GM21825 (cell line): ENCODE results near the gene SSH3.
"Not testable (repeated sequence)": the region's sequence is repeated elsewhere in the genome, so short reads cannot be mapped to it uniquely, and the experiment has no call there.

Source experiments
- ATAC-seq: cut with Tn5 transposase; IDR thresholded peaks from one replicate; pipeline ENCODE4 v1.9.1; 2021; ENCODE audit warnings: mild to moderate bottlenecking, moderate library complexity; ENCODE audit not compliant: unreplicated experiment

Gene SSH3, protein sequence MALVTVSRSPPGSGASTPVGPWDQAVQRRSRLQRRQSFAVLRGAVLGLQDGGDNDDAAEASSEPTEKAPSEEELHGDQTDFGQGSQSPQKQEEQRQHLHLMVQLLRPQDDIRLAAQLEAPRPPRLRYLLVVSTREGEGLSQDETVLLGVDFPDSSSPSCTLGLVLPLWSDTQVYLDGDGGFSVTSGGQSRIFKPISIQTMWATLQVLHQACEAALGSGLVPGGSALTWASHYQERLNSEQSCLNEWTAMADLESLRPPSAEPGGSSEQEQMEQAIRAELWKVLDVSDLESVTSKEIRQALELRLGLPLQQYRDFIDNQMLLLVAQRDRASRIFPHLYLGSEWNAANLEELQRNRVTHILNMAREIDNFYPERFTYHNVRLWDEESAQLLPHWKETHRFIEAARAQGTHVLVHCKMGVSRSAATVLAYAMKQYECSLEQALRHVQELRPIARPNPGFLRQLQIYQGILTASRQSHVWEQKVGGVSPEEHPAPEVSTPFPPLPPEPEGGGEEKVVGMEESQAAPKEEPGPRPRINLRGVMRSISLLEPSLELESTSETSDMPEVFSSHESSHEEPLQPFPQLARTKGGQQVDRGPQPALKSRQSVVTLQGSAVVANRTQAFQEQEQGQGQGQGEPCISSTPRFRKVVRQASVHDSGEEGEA

DNA sequence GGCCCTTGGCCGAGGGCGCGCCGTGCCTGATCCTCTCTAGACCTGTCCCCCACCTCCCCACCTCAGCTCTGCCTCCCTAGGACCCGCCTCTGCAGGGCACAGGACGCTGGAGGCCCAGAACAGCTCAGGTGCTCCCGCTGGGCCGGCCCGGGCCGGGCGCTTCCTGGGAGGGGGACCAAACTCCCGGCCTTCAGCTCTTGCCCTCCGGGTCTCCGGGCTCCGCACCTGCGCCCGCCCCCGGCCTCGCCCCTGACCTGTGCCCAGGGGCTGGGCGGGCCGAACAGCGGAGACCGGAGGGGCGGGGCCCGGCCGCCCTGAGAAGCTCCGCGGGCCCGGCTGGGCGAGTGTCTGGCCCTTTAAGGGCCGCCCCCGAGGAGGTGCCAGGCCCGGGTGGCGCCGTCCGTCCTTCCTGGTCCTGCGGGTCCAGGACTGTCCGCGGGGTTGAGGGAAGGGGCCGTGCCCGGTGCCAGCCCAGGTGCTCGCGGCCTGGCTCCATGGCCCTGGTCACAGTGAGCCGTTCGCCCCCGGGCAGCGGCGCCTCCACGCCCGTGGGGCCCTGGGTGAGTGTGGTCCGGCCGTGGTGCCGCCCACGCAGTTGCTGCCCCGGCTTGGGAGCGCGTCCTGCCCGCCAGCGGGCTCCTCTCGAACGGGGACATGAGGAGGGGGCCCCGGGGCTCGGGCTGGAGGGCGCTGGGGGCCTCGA lies at the start of gene SSH3:
SSH3 (plus strand) TSS at position 399 of the 703 bp plus-strand sequence; CDS start at position 495, 96 bp downstream.
- no peak for ATAC-seq

GRCh38 chr11:67253872-67254624 lies 49.3 kb upstream of the SSH3 start:
- ATAC-seq = no peak

DNA sequence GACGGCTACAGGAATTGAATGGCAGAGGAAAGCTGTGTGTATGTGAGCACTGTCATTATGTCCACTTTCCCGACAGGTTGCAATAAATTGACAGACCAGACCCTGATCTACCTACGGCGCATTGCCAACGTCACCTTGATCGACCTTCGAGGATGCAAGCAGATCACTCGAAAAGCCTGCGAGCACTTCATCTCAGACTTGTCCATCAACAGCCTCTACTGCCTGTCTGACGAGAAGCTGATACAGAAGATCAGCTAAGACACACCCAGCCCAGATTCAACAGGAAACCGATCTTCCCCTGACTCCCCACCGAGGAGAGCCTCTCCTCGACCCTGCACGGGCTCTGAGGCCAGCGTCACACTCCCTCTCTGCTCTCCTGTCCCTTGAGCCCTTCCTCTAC lies 48.5 kb upstream of the SSH3 start:
- no peak for ATAC-seq

DNA sequence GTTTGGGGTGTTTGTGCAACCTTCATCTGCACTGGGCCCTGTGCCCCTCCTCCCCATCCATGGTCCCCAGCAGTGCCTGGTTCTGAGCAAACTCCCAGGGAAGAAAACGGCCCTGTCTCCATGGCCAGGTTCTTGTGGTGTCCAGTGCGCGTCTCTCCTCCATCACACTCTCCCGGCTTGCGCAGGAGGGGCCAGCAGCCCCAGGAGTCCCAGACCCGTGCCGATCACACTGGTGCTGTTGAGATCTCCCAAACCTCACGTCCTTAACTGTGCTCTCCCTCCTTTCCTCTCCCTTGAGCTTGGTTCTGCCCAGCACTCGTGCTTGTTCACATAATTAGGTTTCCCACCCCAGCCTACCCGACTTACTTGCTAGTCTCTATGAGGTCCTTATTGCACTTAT lies 48.0 kb upstream of the SSH3 start:
- no peak for ATAC-seq

DNA sequence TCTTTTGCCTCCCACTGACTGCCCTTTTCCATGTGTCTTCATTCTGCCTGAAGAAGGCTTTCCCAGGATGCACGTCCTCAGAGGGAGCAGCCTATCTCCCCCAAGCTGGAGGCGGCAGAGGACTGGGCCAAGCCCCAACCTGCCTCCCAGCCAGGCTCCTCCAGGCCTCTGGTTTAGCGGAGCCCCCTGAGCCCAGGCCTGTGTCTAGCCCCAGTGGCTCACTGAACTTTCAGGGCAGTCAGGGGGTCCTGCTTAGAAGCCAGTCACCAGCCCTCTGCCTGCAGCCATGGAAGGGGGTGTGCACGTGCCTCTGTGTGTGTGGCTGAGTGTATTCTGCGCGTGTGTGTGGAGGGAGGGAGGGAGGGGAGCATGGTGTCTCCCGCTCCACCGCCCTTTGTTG lies 47.5 kb upstream of the SSH3 start:
- ATAC-seq = no peak

DNA sequence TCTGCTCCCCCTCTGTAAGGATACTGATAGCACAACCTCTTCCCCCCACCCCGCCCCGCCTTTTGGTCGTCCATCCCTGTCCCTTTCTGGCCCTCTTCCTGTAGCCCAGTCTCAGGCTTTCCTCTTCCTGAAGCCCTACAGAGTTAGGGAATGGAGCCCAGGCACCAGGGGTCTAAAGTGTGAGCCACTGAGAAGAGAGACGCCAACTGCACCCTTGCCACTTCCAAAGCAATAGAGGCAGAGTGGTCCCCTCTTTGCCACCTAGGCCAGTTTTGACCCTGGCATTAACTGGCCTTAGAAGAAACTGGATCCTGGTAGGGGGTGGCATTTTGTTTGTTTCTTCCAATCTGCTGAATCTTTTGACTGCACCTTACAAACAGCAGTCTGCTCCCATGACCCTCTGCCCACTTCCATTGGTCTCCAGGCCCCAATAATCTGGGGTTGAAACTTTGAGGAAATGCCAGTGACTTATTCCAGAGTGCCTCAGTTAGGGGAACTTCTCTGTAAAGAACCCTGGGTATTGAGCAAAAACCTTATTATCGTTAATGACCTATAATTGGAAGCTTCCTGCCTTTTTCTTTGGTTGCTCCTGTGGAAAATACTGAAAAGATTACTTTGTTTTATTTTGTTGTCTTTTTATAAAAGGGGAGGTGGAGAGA lies 46.7 kb upstream of the SSH3 start:
- no peak for ATAC-seq

DNA sequence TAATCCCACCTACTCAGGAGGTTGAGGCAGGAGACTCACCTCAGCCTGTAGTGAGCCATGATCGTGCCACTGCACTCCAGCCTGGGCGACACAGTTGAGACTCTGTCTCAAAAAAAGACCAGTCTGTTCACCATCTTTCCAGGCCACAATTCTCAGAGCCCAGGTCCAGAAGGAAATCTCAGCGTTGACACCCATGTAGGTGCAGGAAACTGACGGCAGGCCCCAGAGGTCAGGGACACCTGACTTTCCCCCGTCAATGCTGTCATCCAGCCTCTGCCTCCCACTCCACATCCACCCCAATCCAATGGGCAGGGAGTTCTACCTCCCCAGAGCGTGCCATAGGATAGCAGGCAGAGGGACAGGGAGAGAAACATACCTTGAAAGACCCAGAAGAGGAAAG lies 42.9 kb upstream of the SSH3 start:
- ATAC-seq = no peak

DNA sequence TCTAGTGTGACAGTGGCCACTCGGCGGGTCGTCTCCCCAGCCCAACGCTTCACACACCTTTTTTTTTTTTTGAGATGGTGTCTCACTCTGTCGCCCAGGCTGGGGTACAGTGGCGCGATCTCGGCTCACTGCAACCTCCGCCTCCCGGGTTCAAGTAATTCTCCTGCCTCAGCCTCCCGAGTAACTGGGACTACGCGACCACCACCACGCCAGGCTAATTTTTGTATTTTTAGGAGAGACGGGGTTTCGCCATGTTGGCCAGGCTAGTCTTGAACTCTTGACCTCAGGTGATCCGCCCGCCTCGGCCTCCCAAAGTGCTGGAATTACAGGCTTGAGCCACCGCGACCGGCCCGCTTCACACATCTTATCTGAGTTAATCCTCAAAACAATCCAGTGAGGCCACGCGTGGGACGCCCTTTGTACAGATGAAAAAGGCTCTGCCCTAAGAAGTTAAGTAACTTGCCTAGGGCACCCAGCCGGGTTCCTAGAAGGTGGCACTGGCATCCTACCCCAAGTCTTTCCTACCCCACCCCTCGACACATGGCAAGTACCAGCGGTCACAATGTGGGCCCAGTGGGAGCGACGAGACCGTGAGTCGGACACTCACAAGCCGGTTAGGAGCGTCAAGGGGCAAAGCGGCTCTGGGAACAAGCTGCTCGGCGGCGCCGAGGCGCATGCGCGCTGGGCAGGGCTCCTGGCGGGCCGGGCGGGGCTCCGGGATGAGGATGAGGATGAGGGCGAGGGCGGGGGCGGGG lies 42.3 kb upstream of the SSH3 start:
- not testable (repeated sequence) for ATAC-seq

DNA sequence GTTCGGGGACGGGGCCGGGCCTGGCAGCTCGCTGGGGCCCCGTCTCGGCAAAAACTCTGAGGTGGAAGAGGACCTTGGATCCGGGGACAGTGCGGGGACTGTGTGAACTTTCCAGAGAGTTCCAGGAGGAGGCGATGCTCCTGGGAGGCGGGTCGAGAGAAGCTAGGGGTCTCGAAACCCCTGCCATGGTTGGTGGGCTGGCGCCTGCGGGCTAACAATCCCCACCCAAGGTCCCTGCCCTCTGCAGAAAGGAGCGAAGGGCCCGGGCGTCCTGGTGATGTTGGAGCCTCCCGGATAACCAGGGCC lies 41.7 kb upstream of the SSH3 start:
- no peak for ATAC-seq

- ATAC-seq = no peak
Measured at GRCh38 chr11:67261946-67262681, 41.2 kb upstream of the SSH3 start.

- ATAC-seq = no peak
Measured at GRCh38 chr11:67262731-67263675, 40.3 kb upstream of the SSH3 start.

GRCh38 chr11:67264260-67264659 lies 39.1 kb upstream of the SSH3 start:
- no peak for ATAC-seq

DNA sequence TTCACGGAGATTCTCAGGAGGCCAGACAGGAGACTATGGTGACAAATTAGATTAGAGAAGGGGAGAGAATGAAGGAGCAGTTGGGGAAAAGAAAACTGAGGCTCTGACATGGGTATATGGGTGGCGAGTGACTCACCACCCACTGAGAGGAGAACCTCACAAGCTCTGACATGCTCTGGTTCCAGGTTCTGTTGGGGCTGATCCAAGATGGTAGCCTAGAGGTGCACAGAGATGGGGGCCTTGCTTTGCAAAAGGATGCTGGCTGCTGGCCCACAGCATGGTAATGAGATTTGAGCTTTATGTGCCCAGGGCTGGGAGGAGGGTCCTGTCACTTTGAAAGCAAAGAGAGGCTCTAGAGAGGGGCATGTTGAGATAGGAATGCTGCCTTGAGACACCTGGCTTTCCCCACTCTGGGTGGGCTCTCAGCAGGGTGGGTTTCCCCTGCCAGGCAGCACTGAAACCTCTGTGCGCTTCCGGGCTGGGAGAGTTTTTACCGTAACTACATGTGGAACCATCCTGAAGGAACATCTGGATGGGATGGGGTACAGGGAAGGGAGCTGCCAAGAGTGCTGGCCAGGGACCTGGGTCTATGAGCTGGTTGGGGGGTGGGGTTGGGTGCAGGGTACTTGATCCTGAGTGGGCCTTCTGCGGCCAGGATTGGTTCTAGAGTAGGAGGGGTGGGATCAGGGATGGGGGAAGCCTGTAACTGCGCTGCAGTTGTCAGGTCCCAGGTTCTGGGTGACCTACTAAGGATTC lies 38.3 kb upstream of the SSH3 start:
- no peak for ATAC-seq

DNA sequence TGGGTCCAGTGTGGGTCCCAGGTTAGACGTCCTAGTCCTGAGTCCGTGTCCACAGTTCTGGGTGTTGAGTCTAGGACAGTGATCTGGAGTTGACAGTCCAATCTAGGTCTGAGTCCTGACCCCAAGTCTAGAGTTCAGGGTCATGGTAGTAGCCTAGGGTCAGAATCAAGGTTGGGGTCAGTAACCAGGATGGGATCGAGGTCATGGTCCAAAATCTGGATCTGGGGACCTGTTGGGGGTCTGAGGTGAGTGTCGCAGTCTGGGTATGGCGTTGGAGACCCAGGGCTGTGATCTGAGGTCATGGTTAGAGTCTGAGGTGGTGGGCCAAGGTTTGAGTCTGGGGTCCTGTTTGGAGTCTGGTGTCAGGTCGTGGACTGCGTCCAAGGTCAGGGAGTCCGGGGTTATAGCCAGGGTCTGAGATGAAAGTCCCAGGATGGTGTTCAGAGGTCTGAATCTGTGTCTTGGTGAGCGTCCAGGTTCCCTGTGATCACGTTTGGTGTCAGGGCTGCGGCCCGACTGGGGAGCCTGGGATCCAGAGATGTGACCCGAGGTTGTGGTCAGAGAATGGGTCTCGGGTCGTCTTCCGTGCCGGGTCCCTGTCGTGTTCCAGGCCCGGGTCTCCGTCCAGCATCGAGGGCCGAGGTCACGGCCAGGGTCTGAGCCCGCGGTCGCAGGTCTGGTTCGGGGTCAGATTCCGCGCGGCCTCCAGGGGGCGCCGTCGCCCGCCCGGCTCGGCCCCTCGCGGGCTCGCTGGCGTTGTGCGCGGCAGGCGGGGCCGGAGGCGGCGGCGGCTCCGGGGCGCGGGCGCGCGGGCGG lies 37.5 kb upstream of the SSH3 start:
- ATAC-seq = no peak

DNA sequence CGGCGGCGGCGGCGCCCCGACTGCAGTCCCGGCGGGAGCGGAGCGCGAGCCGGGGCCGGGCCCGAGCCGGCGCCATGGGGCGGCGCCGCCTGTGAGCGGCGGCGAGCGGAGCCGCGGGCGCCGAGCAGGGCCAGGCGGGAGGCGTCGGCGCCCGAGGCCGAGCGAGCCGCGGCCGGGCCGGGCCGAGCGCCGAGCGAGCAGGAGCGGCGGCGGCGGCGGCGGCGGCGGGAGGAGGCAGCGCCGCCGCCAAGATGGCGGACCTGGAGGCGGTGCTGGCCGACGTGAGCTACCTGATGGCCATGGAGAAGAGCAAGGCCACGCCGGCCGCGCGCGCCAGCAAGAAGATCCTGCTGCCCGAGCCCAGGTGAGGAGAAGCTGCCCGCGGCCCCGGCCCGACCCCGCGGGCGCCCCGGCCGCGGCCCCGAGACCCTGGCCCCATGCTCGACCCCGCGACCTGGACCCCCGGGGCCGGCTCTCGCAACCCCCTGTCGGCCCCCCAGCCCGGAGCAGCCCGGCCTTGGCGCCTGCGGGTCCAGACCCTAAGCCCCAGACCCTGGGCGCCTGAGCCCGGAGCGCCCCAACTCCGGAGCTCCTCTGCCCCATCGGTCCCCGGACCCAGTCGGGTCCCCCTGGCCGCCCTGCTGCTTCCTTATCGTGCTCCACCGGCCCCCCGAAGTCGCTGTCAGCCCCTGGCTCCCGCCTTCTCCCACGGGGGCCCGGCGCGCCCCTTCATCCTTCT lies 36.7 kb upstream of the SSH3 start, which contains the start of gene GRK2:
GRK2 (plus strand) TSS at position 25 of the 739 bp plus-strand sequence; CDS start at position 252, 227 bp downstream.
- ATAC-seq = no peak
